ENCODE data around the gene CHKB.

Gene CHKB

GRCh38 chr22:50561401-50562358 is 21.0 kb downstream of the CHKB start:
- H4K20me1 ChIP-seq (ENCODE audit: low read depth, low read length) = no peaks in the 10 kb centered on the region

GRCh38 chr22:50560034-50560433 is 22.6 kb downstream of the CHKB start:
- no peaks in the 10 kb centered on the region for H3K27me3 ChIP-seq (ENCODE audit: low read length)
- no peak overlapping the region for H3K27ac ChIP-seq (ENCODE audit: low read depth, low read length)
- H3K9me2 ChIP-seq (replicated peaks; ENCODE audit: insufficient read depth, low read length) = no peaks in the 10 kb centered on the region
- H3F3A ChIP-seq (ENCODE audit: insufficient read depth) = no peaks in the 10 kb centered on the region
- H3K9me3 ChIP-seq (ENCODE audit: insufficient read depth, low read length) = no peaks in the 10 kb centered on the region
- H3K9ac ChIP-seq (ENCODE audit: low read length) = no peak overlapping the region
- no peaks in the 10 kb centered on the region for H3K79me2 ChIP-seq (ENCODE audit: insufficient read depth, low read length)
- H3K4me3 ChIP-seq (ENCODE audit: insufficient read depth, low read length, poor library complexity, severe bottlenecking) = no peak overlapping the region
- TF ChIP-seq CTCF (IDR thresholded peaks at IDR 0.05; ENCODE audit: insufficient read depth, low read length, poor library complexity, severe bottlenecking) (no peak), EZH2phosphoT487 (conservative IDR thresholded peaks at IDR 0.05; ENCODE audit: low read length) (no peak)
- H3K36me3 ChIP-seq (ENCODE audit: low read length) = no peaks in the 10 kb centered on the region
- no peaks in the 10 kb centered on the region for H4K20me1 ChIP-seq (ENCODE audit: low read depth, low read length)
- no peak overlapping the region for H2AFZ ChIP-seq (ENCODE audit: low read depth, low read length, severe bottlenecking)
- H3K4me2 ChIP-seq (ENCODE audit: low read depth, low read length, poor library complexity, severe bottlenecking) = no peak overlapping the region

More at GRCh38 chr22:50561401-50562358, 21.0 kb downstream of the CHKB start:
- H3K4me2 ChIP-seq (ENCODE audit: low read depth, low read length, poor library complexity, severe bottlenecking) = no peak overlapping the region
- no peak overlapping the region for H3K4me3 ChIP-seq (ENCODE audit: insufficient read depth, low read length, poor library complexity, severe bottlenecking)
- H3K9me2 ChIP-seq (replicated peaks; ENCODE audit: insufficient read depth, low read length) = no peaks in the 10 kb centered on the region
- H3K9ac ChIP-seq (ENCODE audit: low read length) = no peak overlapping the region
- H3K79me2 ChIP-seq (ENCODE audit: insufficient read depth, low read length) = no peaks in the 10 kb centered on the region
- H3K27ac ChIP-seq (ENCODE audit: low read depth, low read length) = no peak overlapping the region
- no peaks in the 10 kb centered on the region for H3K27me3 ChIP-seq (ENCODE audit: low read length)
- TF ChIP-seq EZH2phosphoT487 (conservative IDR thresholded peaks at IDR 0.05; ENCODE audit: low read length) = no peak
- TF ChIP-seq CTCF (IDR thresholded peaks at IDR 0.05; ENCODE audit: insufficient read depth, low read length, poor library complexity, severe bottlenecking) = no peak
- H2AFZ ChIP-seq (ENCODE audit: low read depth, low read length, severe bottlenecking) = no peak overlapping the region
- H3K36me3 ChIP-seq (ENCODE audit: low read length) = no peaks in the 10 kb centered on the region
- no peaks in the 10 kb centered on the region for H3K9me3 ChIP-seq (ENCODE audit: insufficient read depth, low read length)
- H3F3A ChIP-seq (ENCODE audit: insufficient read depth) = peaks cover 3% of the 10 kb centered on the region; the same call in 1 of the 2 replicates

GRCh38 chr22:50556703-50557102 is 25.9 kb downstream of the CHKB start:
- Histone ChIP-seq H3K36me3 (ENCODE audit: low read length) (no peaks in the 10 kb centered on the region), H3K9me3 (ENCODE audit: insufficient read depth, low read length) (no peaks in the 10 kb centered on the region), H2AFZ (ENCODE audit: low read depth, low read length, severe bottlenecking) (no peak overlapping the region), H3F3A (ENCODE audit: insufficient read depth) (no peaks in the 10 kb centered on the region), H3K27me3 (ENCODE audit: low read length) (no peaks in the 10 kb centered on the region), H3K79me2 (ENCODE audit: insufficient read depth, low read length) (no peaks in the 10 kb centered on the region), H3K4me2 (ENCODE audit: low read depth, low read length, poor library complexity, severe bottlenecking) (no peak overlapping the region), H4K20me1 (ENCODE audit: low read depth, low read length) (no peaks in the 10 kb centered on the region), H3K9me2 (replicated peaks; ENCODE audit: insufficient read depth, low read length) (no peaks in the 10 kb centered on the region), H3K4me3 (ENCODE audit: insufficient read depth, low read length, poor library complexity, severe bottlenecking) (no peak overlapping the region), H3K9ac (ENCODE audit: low read length) (no peak overlapping the region), H3K27ac (ENCODE audit: low read depth, low read length) (no peak overlapping the region)
- TF ChIP-seq CTCF (IDR thresholded peaks at IDR 0.05; ENCODE audit: insufficient read depth, low read length, poor library complexity, severe bottlenecking) = no peak
- no peak for TF ChIP-seq EZH2phosphoT487 (conservative IDR thresholded peaks at IDR 0.05; ENCODE audit: low read length)

All from SU-DHL-6 (cell line).